Activated CD4-positive, alpha-beta T cell treated with anti-CD3 and anti-CD28 coated beads, Interleukin-2, amount 50 U/mL, for 16 hours (primary cell): ENCODE results near the gene ACMSD.

ENCODE experiments used
- DNase-seq: peaks from one replicate; pipeline ENCODE4 v3.0.0-alpha.2; 2020

Gene ACMSD

DNA sequence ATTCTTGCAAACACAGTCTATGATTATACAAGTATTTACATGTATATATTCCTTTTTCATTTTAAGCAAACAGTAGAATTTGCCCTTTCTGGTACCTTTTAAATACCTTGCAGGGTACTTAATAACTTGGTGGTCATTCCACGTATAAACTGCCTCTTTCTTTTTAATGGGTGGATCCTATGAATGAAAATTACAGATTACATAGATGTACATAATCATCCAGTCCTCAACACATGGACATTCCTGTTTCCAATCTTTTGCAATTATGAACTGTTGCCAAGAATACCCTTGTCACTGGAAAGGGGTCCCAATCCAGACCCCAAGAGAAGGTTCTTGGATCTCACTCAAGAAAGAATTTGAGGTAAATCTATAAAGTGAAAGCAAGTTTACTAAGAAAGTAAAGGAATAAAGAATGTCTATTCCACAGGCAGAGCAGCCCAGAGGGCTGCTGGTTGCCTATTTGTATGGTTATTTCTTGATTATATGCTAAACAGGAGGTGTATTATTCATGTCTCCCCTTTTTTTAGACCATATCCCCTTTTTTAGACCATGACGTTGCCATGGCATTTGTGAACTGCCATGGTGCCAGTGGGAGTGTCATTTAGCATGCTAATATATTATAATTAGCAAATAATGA is 72.5 kb downstream of the ACMSD start:
- DNase-seq = no peak

DNA sequence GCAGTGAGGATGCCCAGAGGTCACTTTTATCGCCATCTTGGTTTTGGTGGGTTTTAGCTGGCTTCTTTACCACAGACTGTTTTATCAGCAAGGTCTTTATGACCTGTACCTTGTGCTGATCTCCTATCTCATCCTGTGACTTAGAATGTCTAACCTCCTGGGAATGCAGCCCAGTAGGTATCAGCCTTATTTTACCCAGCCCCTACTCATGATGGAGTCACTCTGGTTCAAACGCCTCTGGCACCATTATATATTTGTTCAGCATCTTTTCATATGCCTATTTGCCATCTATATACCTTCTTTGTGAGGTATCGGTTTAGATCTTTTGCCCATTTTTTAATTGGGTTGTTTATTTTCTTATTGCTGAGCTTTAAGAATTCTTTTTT is 73.0 kb downstream of the ACMSD start:
- no peak for DNase-seq

DNA sequence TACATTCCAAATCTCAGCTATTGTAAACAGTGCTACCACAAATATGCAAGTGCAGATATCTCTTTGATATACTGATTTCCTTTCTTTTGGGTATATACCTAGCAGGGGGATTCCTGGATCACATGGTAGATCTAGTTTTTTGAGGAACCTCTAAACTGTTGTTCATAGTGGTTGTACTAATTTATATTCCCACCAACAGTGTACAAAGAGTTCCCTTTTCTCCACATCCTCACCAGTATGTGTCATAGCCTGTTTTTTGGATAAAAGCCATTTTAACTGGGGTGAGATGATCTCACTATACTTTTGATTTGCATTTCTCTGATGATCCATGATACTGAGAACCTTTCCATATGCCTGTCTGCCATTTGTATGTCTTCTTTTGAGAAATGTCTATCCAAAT is 73.9 kb downstream of the ACMSD start:
- no peak for DNase-seq

- DNase-seq = no peak
Measured at GRCh38 chr2:134917360-134917865, 79.0 kb downstream of the ACMSD start.

GRCh38 chr2:134917888-134918525 is 79.6 kb downstream of the ACMSD start:
- DNase-seq = no peak

- peak; percentile 100 for DNase-seq
Measured at GRCh38 chr2:134918526-134919340, 80.3 kb downstream of the ACMSD start, which contains the start of gene CCNT2. Gene CCNT2, plus strand, starts transcription at chr2:134918822. Its CDS starts 33 bp downstream, at chr2:134918855.

DNA sequence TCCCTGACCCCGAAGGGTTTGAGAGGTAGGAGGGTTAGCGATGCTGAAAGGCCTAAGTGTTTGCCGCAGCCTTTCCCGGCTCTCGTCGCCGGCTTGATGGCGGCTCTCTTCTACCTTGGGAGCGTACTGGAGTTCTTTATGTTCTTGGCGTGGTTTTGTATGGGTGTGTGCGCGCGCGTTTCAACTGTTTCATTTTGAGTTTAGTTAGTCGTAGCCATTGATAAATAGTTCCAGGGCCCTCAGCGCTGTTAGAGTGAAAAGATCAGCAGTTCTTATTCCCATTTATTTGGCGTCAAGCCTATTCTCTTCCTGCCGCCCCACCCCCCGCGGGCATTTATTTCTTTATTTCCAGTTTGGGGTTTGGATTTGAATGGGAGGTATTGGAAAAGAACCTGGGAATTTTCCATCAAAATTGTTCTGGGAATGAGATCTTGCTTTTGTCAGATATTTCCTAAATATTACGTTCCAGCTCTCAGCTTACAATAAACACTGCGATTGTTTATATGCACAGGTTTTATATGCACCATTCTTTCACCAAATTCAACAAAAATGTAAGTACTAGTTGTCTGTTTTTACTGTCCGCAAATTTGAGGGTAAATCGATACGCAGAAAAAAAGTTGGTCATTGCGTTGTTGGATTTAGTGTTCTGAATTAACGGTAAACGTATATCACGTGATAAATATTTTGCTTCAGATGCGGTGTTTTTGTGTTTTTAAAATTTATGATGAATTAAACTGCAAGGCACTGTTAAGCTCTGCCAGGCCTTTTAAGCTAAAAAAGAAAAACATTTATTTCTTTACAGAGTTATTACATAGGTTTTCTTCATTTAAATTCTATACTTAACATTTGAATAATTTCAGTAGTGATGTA is 81.2 kb downstream of the ACMSD start:
- peak; percentile 68 for DNase-seq

DNA sequence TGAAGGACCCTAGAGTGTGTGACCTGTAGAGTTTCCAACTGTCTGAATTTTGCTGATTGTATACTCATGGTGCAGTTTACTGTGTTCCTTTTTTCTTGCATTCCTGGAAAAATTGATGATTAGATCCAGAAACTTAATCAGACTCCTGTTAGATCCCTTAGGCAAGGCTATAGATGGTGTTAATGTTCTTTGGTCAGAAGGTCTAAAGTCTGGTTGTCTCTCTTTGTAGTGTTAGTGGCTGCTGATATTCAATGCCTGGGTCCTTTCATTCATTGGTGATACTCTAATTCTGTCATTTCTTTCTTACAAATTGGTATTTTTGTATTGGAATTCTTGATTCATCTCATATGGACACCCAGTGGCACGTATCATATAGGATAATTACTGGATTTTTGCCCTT is 86.5 kb downstream of the ACMSD start:
- DNase-seq = no peak

- no peak for DNase-seq
Measured at GRCh38 chr2:134926231-134926931, 88.0 kb downstream of the ACMSD start.

GRCh38 chr2:134927195-134927594 is 88.8 kb downstream of the ACMSD start:
- DNase-seq = no peak

DNA sequence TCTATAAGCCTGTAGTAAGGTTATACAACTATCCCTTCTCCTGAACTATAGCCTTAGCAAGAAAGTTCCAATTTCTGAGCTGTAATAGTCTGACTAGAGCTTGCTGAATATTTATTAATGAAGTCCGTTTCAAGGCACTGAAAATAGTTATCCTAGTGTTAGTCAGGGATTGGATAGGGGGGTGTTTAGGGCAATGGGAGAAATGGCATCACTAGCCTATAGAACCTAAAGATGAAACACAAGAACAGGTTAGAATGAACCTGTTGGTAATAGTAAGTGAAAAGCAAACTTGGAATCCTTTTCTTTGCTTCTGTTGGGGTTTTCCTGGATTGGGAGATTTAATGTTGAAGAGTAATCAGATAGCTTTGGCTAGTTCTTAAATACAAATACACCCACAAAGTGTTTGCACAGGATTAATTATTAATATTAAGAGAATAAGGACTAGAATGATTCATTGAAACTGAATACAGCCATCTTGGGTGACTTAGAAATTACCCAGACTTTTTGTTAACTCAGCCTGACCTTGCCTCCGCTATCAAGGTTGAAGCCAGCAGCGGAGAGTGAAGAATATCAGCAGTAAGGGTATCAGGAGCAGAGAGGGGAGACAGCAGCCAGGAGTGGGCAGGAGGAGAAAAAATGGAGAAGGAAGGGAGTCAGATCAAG is 94.6 kb downstream of the ACMSD start:
- no peak for DNase-seq

DNA sequence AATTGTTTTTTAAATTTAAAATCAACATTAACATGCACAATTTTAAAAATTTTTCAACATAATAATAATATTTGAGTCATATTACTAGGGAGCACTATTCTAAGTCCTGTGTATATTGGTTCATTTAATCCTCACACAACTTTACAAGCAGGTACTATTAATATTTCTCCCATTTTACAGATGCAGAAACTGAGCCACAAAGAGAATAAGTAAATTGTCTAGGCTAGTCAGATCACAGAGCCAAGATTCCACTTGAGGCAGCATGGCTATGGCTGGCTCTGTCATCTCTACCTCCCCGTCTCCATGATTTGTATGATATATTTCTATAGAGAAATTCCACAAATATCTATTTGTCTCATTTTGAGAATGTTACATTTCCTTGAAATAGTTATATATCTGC is 95.3 kb downstream of the ACMSD start:
- DNase-seq = no peak

GRCh38 chr2:134934150-134934549 is 95.7 kb downstream of the ACMSD start:
- no peak for DNase-seq

DNA sequence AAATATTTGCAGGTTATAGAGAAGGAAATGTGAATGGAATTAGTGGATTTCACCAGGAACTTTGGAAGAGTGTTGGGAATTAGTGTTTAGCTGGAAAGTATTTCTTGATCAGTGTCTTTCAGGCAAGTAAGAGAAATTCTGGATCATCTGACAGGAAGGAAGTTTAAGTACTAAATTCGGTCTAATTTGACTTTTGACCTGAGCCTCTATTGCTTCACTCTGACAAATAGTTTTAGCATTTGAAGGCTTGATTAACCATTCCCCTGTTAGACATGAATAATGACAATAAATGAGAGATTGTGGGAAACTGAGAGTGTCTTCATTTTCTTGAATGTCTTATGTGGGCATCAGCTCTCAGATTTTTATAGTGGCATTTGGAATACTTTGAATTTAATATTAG is 96.2 kb downstream of the ACMSD start:
- no peak for DNase-seq

- no peak for DNase-seq
Measured at GRCh38 chr2:134936691-134937090, 98.3 kb downstream of the ACMSD start.

DNA sequence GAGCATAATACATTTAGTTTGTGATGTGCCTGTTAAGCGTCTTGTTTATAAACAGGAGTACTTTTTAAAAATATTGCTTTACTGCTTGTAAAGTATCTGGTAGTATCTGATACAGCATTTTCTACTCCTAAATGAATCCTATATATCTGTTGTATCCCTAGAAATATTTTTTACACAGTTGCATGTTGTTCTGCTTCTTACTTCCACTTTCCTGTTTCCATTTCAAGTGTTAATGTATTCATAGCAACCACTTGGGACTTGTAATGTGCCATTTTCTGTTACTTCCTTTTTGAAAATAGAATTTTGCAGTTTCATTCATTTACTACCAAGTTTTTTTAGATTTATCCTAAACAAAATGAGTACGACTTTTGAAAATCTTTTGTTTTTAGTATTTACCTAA is 105.1 kb downstream of the ACMSD start:
- no peak for DNase-seq

DNA sequence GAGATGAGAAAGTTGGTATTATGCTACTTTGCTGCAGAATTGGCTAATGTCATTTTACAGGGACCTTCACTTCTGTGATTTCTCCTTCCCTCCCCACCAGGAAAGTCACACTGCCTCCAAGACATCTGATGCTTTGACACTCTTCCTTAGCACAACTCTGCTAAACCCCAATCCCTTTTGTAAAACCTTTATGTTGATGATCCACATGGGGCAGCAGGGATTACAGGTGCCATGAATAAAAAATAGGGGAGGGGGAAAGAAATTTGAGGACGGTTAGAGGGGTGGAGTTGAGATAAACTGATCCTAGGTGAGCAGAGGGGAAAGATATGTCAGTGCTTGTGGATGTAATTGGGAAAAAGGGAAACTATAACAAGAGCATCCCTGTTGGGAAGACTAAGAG is 106.6 kb downstream of the ACMSD start:
- DNase-seq = no peak

- DNase-seq = no peak
Measured at GRCh38 chr2:134946073-134946472, 107.7 kb downstream of the ACMSD start.

- no peak for DNase-seq
Measured at GRCh38 chr2:134949981-134950708, 111.7 kb downstream of the ACMSD start.

- DNase-seq = no peak
Measured at GRCh38 chr2:134950886-134951285, 112.5 kb downstream of the ACMSD start.
